Suprapubic skin (tissue), 4 donors: ENCODE measurements around the gene ABI3BP.

Source experiments
- POLR2A ChIP-seq, 2 donors: fragments of 450-650 bp; IDR thresholded peaks; one replicate each; pipeline ENCODE4 v1.6.1; 2017; ENCODE audit warnings: antibody characterized with exemption in 2 of 2, mild to moderate bottlenecking in 2 of 2, moderate library complexity in 2 of 2
- POLR2AphosphoS5 ChIP-seq, 3 donors: sonication (generic); formaldehyde crosslinking; IDR thresholded peaks; one replicate each; pipeline ENCODE4 v1.6.1; 2017; ENCODE audit warnings: antibody characterized with exemption in 3 of 3
- TF ChIP-seq, protein P1 (sequence below), 2 donors: fragments of 200-600 bp in 1 of 2; fragments of 450-650 bp in 1 of 2; sonication (generic) in 1 of 2; IDR thresholded peaks; one replicate each; pipeline ENCODE4 v1.5.1; 2016 to 2019; ENCODE audit warnings: antibody characterized with exemption in 2 of 2, mild to moderate bottlenecking in 1 of 2, moderate library complexity in 1 of 2

DNA sequence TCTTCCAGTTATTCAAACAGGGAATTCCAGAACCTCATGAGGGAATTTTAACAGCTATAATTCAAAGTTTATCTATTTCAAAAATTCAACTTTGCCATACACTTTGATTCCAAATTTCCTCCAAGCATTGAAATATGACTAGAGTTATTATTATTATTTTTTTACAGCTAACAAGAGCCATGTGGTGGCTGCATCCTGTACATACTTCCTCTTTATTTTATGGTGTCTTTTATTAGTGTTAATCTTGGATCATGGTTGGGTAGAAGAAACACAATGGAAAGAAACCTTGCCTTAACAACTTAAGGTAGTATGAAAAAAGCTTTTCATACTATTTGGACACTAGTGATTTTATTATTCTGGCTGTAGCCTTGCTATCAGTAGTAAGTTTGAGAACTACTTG, 231.3 kb downstream of the ABI3BP start:
- TF ChIP-seq, protein P1, sequence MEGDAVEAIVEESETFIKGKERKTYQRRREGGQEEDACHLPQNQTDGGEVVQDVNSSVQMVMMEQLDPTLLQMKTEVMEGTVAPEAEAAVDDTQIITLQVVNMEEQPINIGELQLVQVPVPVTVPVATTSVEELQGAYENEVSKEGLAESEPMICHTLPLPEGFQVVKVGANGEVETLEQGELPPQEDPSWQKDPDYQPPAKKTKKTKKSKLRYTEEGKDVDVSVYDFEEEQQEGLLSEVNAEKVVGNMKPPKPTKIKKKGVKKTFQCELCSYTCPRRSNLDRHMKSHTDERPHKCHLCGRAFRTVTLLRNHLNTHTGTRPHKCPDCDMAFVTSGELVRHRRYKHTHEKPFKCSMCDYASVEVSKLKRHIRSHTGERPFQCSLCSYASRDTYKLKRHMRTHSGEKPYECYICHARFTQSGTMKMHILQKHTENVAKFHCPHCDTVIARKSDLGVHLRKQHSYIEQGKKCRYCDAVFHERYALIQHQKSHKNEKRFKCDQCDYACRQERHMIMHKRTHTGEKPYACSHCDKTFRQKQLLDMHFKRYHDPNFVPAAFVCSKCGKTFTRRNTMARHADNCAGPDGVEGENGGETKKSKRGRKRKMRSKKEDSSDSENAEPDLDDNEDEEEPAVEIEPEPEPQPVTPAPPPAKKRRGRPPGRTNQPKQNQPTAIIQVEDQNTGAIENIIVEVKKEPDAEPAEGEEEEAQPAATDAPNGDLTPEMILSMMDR (IDR thresholded peaks at IDR 0.05): no peak
- no peak for TF ChIP-seq POLR2A (IDR thresholded peaks at IDR 0.05)
- TF ChIP-seq POLR2AphosphoS5 (IDR thresholded peaks at IDR 0.05): no peak
